Heart left ventricle (tissue), 16 donors: ENCODE results near the gene ST6GALNAC5. TPM values are rescaled to one million over a fixed set of nuclear protein-coding genes. Genes with fewer than 3 reads are reported as not detected.

Experiments used
- ATAC-seq, 4 donors: fragments of 200-7000 bp; cut with Tn5 transposase; one replicate each; pipeline ENCODE4 v1.9.1; 2020 to 2022; ENCODE audit warnings: moderate library complexity in 4 of 4, mild to moderate bottlenecking in 3 of 4, moderate number of reproducible peaks in 1 of 4
- DNase-seq, 5 donors: peaks; one replicate each; pipeline ENCODE4 v3.0.0-alpha.2; 2020
- H3K27ac ChIP-seq, 12 donors: fragments of 200-600 bp; sonication (generic) in 4 of 12; one replicate each; pipeline versions ENCODE4 v1.5.0 to v1.8.0; 2016 to 2022; ENCODE audit warnings: mild to moderate bottlenecking in 2 of 12
- H3K27me3 ChIP-seq, 9 donors: fragments of 200-600 bp; sonication (generic) in 2 of 9; one replicate each; pipeline versions ENCODE4 v1.5.1 to v1.8.0; 2016 to 2022; ENCODE audit warnings: mild to moderate bottlenecking in 3 of 9
- H3K36me3 ChIP-seq, 9 donors: fragments of 200-600 bp; sonication (generic) in 2 of 9; one replicate each; pipeline versions ENCODE4 v1.5.0 to v1.8.0; 2018 to 2022; ENCODE audit warnings: mild to moderate bottlenecking in 2 of 9
- H3K4me1 ChIP-seq, 12 donors: fragments of 200-600 bp; sonication (generic) in 4 of 12; one replicate each; pipeline versions ENCODE4 v1.5.0 to v1.8.0; 2016 to 2022; ENCODE audit warnings: mild to moderate bottlenecking in 3 of 12
- H3K4me3 ChIP-seq, 12 donors: fragments of 200-600 bp; sonication (generic) in 4 of 12; one replicate each; pipeline versions ENCODE4 v1.5.0 to v1.8.0; 2017 to 2022; ENCODE audit warnings: mild to moderate bottlenecking in 9 of 12, moderate library complexity in 4 of 12
- H3K9me3 ChIP-seq, 12 donors: fragments of 200-600 bp; sonication (generic) in 4 of 12; one replicate each; pipeline versions ENCODE4 v1.5.0 to v1.8.0; 2016 to 2022; ENCODE audit warnings: mild to moderate bottlenecking in 1 of 12
- POLR2A ChIP-seq, 2 donors: fragments of 450-650 bp; IDR thresholded peaks; one replicate each; pipeline ENCODE4 v1.6.1; 2017; ENCODE audit warnings: antibody characterized with exemption in 2 of 2, mild to moderate bottlenecking in 2 of 2, moderate library complexity in 2 of 2
- WGBS, 4 donors: extraction: QIAGEN DNeasy Blood & Tissue Kit in 2 of 4; methylation state at CpG; one replicate each; pipeline versions ENCODE4 v1.1.5 to v1.1.7; 2013 to 2018; 5-methylcytosine and 5-hydroxymethylcytosine counted together
- intact Hi-C, 10 donors: fragments of 100-400 bp; cut with DNase I; formaldehyde crosslinking; loops; one replicate each; pipeline versions ENCODE4 v1.11.1 to v1.14.2; 2022
- polyA plus RNA-seq, 2 donors: library from polyadenylated mRNA; stranded (reverse); fragments of 200-250 nt; gene quantifications; one replicate each; pipeline ENCODE4 v1.2.3, GENCODE V29; 2013
- total RNA-seq, 9 donors: library from RNA; depleted of rRNA in 2 of 9; stranded (reverse); fragments of >200 nt in 2 of 9; fragmentation: NEBNext Ultra II Directional in 3 of 9; extraction: Animal tissue kit (Norgen Biotek cat#: 25700) in 3 of 9; gene quantifications; one replicate each; pipeline versions ENCODE4 v1.1.0 to v1.2.4, GENCODE V29; 2016 to 2023
- TF ChIP-seq, protein P1 (sequence below), 12 donors: fragments of 200-600 bp; sonication (generic) in 4 of 12; IDR thresholded peaks; one replicate each; pipeline versions ENCODE4 v1.5.0 to v1.8.0; 2018 to 2022; ENCODE audit warnings: antibody characterized with exemption in 12 of 12, mild to moderate bottlenecking in 5 of 12
- donor health status: ischemic (EF 13 %, LVEDD 7.1; RV severe dilation, severe dysfunction).
- donor health status: healthy with polysubstance abuse.
- donor health status: DM: no; HTN: yes; CAD: no.
- donor health status: DM: no; HTN: no; CAD: no.
- donor health status: ischemic (EF 25% LVEDD 6.9; RV normal size, moderate dysfunction).
- donor health status: ischemic (EF 25% LVEDD 5.7; RV mildly dilated, moderate dysfunction).
- donor health status: healthy.
- donor health status: DM: yes; HTN: yes; CAD: no.
- donor health status: ischemic (EF 35%, LVEDD 5.7; RV mildly dilated, moderate dysfunction).
- donor health status: nonischemic (EF 11% LVEDD 7.7; RV severe dilation, severe dysfunction).
- donor health status: DM: yes; HTN: yes; CAD: no.
- donor health status: PGD.
- donor health status: ischemic (EF 29% LVEDD 5.4; RV normal size, mild dysfunction).
- donor health status: nonischemic (EF 23%, LVEDD 6.1; RV moderate dilation, normal function).

The ST6GALNAC5 gene
- total and polyA plus RNA-seq, 11 donors: 0.14 to 0.83 (median 0.45) TPM; not detected in 2

DNA sequence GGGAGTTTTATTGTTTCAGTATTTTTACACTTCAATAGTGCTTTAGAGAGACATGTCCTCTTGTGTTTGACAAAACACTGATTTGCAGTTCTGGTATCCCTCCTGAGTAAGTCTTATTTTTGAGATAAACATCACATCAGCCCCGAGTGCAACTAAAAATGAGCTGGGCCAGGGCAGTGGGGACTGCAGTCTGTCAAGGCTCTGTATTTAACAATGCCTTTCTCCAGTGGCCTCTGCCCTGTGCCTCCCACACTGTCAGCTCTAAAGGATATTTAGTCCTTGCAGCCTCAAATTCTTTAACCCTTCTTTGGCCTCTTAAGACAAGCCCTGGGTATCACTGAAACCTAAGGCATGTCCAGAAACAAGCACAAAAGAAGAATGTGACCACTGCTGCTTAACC, 160.6 kb downstream of the ST6GALNAC5 start:
- H3K27me3 ChIP-seq: peaks cover 0 to 12% (median 0%) of the 10 kb centered on the region in 9 donors
- intact Hi-C loops: loop anchor here in 1 of 10 donors (10.0 kb wide), 1 partner anchor 63 kb away; no protein-coding TSS in a partner anchor
- no peaks in the 10 kb centered on the region for H3K36me3 ChIP-seq
- ATAC-seq (no peak), DNase-seq (no peak)
- no peak overlapping the region for H3K4me3 ChIP-seq
- TF ChIP-seq, protein P1, sequence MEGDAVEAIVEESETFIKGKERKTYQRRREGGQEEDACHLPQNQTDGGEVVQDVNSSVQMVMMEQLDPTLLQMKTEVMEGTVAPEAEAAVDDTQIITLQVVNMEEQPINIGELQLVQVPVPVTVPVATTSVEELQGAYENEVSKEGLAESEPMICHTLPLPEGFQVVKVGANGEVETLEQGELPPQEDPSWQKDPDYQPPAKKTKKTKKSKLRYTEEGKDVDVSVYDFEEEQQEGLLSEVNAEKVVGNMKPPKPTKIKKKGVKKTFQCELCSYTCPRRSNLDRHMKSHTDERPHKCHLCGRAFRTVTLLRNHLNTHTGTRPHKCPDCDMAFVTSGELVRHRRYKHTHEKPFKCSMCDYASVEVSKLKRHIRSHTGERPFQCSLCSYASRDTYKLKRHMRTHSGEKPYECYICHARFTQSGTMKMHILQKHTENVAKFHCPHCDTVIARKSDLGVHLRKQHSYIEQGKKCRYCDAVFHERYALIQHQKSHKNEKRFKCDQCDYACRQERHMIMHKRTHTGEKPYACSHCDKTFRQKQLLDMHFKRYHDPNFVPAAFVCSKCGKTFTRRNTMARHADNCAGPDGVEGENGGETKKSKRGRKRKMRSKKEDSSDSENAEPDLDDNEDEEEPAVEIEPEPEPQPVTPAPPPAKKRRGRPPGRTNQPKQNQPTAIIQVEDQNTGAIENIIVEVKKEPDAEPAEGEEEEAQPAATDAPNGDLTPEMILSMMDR (IDR thresholded peaks at IDR 0.05): no peak
- TF ChIP-seq POLR2A (IDR thresholded peaks at IDR 0.05): no peak
- H3K27ac ChIP-seq: no peak overlapping the region
- no peaks in the 10 kb centered on the region for H3K9me3 ChIP-seq
- H3K4me1 ChIP-seq: no peaks in the 10 kb centered on the region
- 7 to 16% (median 11%) methylated on average over 1 of the region's 1 CpG for WGBS, 4 donors

DNA sequence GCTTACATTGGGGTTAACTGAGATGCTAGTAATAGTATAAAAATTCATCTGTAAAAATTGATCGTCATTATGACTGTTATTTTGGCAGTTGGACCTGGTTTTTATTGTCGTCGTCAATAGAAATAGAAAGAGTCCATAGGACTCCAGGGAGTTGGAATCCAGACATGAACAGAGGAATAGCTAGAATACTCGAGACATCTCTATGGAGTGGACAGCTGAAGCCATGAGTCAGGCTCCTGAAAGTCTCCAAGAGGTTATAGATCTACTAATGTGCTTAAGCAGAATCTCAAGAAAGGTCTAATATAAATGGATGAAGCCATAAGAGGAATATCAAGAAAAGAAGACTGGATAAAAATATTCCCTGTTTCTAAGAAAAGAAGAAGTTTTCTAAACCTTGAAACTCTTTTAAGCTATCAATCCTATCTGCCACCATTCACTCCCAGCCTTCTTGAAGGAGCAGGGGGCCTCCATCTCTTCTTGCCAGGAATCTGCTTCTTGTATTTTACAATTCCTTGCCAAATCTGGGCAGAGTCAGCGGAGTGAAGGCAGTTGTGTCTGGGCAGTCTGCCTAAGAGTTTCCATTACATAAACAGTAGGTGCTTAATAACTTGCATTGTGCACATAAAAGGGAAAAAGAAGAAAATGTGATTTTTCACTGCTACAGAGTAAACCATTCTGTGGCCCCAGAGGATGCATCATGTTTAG, 163.3 kb downstream of the ST6GALNAC5 start:
- no peak for TF ChIP-seq POLR2A (IDR thresholded peaks at IDR 0.05)
- TF ChIP-seq, protein P1 (IDR thresholded peaks at IDR 0.05): no peak
- no peak overlapping the region for H3K27ac ChIP-seq
- intact Hi-C loops: no loop called here
- no peaks in the 10 kb centered on the region for H3K36me3 ChIP-seq
- H3K4me1 ChIP-seq: no peaks in the 10 kb centered on the region
- ATAC-seq (no peak), DNase-seq (no peak)
- WGBS, 4 donors: 75 to 82% (median 77%) methylated on average over 5 of the region's 5 CpGs
- H3K27me3 ChIP-seq: peaks cover 0 to 12% (median 0%) of the 10 kb centered on the region in 9 donors
- H3K9me3 ChIP-seq: no peaks in the 10 kb centered on the region
- no peak overlapping the region for H3K4me3 ChIP-seq

DNA sequence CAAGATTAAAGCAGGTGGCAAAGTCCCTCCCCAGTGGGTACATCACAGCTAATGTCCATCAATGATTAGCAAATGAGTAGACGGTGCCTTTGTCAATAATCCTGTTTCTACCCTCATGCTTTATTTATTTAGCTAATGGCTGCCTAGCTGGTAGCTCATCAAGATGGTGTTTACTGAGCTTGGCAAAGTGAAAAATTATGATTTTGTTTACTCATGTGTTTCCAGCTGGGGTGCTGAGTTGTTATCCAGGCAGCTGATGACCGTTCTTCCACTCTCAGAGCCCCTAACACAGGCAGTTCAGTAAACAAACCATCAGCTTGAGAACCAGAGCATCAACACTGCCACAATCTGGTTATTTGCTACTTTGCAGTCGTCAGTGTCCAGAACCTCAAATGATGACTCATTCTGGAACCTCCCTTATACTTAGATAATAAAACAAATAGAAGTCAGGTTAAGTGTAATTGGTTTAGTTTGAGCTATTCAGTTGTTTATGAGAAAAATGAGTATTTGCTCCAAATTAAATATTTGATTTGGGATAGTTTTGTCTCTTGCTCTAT, 163.9 kb downstream of the ST6GALNAC5 start:
- TF ChIP-seq, protein P1 (IDR thresholded peaks at IDR 0.05): no peak
- no peak for TF ChIP-seq POLR2A (IDR thresholded peaks at IDR 0.05)
- Histone ChIP-seq H3K4me3 (no peak overlapping the region), H3K9me3 (no peaks in the 10 kb centered on the region), H3K4me1 (no peaks in the 10 kb centered on the region), H3K36me3 (no peaks in the 10 kb centered on the region), H3K27ac (no peak overlapping the region), H3K27me3 (peaks cover 0 to 10% (median 0%) of the 10 kb centered on the region in 9 donors)
- DNase-seq (no peak), ATAC-seq (no peak)
- intact Hi-C loops: no loop called here
- 38 to 40% (median 39%) methylated on average over 3 of the region's 3 CpGs for WGBS, 4 donors

DNA sequence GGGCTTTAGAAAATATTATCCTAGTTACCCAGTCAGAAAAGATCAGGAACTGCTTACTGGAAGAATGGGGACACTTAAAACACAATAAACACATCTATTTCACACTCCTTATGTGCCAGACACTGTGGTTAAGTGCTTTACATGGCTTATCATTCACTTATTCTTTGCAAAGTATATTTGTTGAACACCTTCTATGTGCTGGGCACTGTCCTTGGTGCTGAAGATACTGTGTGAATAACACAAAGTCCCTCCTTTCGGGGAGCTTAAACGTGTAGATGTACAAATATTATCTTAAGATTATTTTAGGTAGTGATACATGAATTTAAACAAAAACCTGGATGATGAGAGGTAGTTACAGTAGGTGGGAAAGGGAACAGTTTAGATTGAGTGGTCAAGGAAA, 169.3 kb downstream of the ST6GALNAC5 start:
- Histone ChIP-seq H3K9me3 (peaks cover 0 to 8% (median 0%) of the 10 kb centered on the region in 12 donors), H3K27ac (no peak overlapping the region), H3K4me1 (no peaks in the 10 kb centered on the region), H3K4me3 (no peak overlapping the region), H3K27me3 (no peaks in the 10 kb centered on the region), H3K36me3 (no peaks in the 10 kb centered on the region)
- DNase-seq: no peak
- no peak for TF ChIP-seq POLR2A (IDR thresholded peaks at IDR 0.05)
- TF ChIP-seq, protein P1 (IDR thresholded peaks at IDR 0.05): no peak
- 63 to 73% (median 67%) methylated on average over 2 of the region's 2 CpGs for WGBS, 4 donors
- ATAC-seq: no peak
- intact Hi-C loops: no loop called here
